Measurements from ENCODE around the gene SELENOH. TPM values are rescaled to one million over a fixed set of nuclear protein-coding genes. Genes with fewer than 3 reads are reported as not detected.

Gene SELENOH
- polyA plus RNA-seq, 1 experiment: 104 TPM

- Histone ChIP-seq H3K27me3 (ENCODE audit: control insufficient read depth, insufficient read depth, low read length) (no peaks in the 10 kb centered on the region), H3K27ac (ENCODE audit: low read depth, low read length) (no peak overlapping the region), H3K4me3 (ENCODE audit: low read depth, low read length) (no peak overlapping the region), H3K9me3 (ENCODE audit: control insufficient read depth, insufficient read depth, low read length) (no peaks in the 10 kb centered on the region; the same call in 1 of the 2 replicates)
- TF ChIP-seq CTCF (IDR thresholded peaks at IDR 0.05; ENCODE audit: low read depth, low read length): no peak
- DNase-seq (ENCODE audit: low read depth, low spot score): no peak
- CTCF ChIA-PET: interaction anchor here (0.8 to 9.7 kb wide), 5 partner anchors 9 to 736 kb away, joined by 3 to 70 read pairs (median 4); no protein-coding TSS in a partner anchor
- POLR2A ChIA-PET: interaction anchor here (0.6 kb wide), 1 partner anchor 13 kb away, joined by 6 read pairs; no protein-coding TSS in a partner anchor
Measured at GRCh38 chr11:57787920-57788702, 46.8 kb downstream of the SELENOH start.

DNA sequence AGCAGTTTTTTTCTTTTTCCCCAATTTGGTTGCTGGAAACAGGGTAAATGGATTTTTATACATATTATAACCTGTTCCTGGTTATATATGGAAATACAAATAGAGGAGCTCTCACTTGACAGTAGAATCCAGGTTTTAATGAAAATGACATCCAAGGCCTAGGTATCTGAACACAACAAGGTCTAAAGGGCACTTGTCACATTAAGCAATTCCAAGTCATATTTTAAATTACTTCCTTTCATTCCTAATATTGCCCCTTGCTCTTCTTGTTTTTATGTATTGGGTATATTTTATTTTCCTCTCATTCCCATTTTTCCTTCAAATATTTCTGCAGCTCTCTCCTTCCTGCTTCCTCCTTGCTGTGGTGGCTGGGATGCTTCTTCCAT lies 47.4 kb downstream of the SELENOH start:
- no peak for DNase-seq (ENCODE audit: low read depth, low spot score)
- CTCF ChIA-PET: interaction anchor here (1.2 to 9.7 kb wide), 5 partner anchors 9 to 736 kb away, joined by 3 to 70 read pairs (median 4); no protein-coding TSS in a partner anchor
- Histone ChIP-seq H3K27me3 (ENCODE audit: control insufficient read depth, insufficient read depth, low read length) (no peaks in the 10 kb centered on the region), H3K9me3 (ENCODE audit: control insufficient read depth, insufficient read depth, low read length) (no peaks in the 10 kb centered on the region; the same call in 1 of the 2 replicates), H3K4me3 (ENCODE audit: low read depth, low read length) (no peak overlapping the region), H3K27ac (ENCODE audit: low read depth, low read length) (no peak overlapping the region)
- POLR2A ChIA-PET: no interaction called here
- no peak for TF ChIP-seq CTCF (IDR thresholded peaks at IDR 0.05; ENCODE audit: low read depth, low read length)

- no peak overlapping the region for H3K4me3 ChIP-seq (ENCODE audit: low read depth, low read length)
- no peak for DNase-seq (ENCODE audit: low read depth, low spot score)
- no peaks in the 10 kb centered on the region; the same call in 1 of the 2 replicates for H3K9me3 ChIP-seq (ENCODE audit: control insufficient read depth, insufficient read depth, low read length)
- no peaks in the 10 kb centered on the region for H3K27me3 ChIP-seq (ENCODE audit: control insufficient read depth, insufficient read depth, low read length)
- CTCF ChIA-PET: interaction anchor here (0.9 to 9.7 kb wide), 3 partner anchors 9 to 27 kb away, joined by 3 to 70 read pairs (median 3); no protein-coding TSS in a partner anchor
- no peak overlapping the region for H3K27ac ChIP-seq (ENCODE audit: low read depth, low read length)
- TF ChIP-seq CTCF (IDR thresholded peaks at IDR 0.05; ENCODE audit: low read depth, low read length): no peak
- POLR2A ChIA-PET: no interaction called here
Measured at GRCh38 chr11:57791321-57792059, 50.2 kb downstream of the SELENOH start.

DNA sequence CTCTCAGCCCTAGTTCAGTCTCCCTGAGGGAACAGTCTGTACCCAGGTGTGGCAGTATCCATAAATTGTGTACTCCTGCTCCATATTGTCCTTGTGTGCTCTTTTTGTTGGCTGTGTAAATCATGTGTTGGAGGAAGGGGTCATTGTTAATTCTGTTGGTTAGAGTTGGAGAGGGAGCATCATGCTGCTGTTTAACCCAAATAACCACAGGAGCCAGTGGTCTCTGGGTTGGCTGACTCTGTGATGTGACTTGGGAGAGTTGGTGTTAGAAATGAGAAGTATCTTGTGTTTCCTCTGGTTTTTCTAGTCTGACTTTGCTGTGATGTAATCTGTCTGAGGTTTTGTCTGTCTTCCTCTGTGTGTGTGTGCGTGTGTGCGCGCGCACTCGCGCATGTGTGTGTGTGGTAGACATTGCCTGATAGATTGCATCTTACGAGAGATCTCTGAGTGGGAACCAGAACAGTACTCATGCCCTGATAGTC lies 50.8 kb downstream of the SELENOH start:
- Histone ChIP-seq H3K9me3 (ENCODE audit: control insufficient read depth, insufficient read depth, low read length) (no peaks in the 10 kb centered on the region; the same call in 1 of the 2 replicates), H3K27me3 (ENCODE audit: control insufficient read depth, insufficient read depth, low read length) (no peaks in the 10 kb centered on the region), H3K4me3 (ENCODE audit: low read depth, low read length) (no peak overlapping the region), H3K27ac (ENCODE audit: low read depth, low read length) (no peak overlapping the region)
- no peak for TF ChIP-seq CTCF (IDR thresholded peaks at IDR 0.05; ENCODE audit: low read depth, low read length)
- ChIA-PET POLR2A (no interaction called here), CTCF (interaction anchor here (1.1 to 9.7 kb wide), 2 partner anchors 8 to 13 kb away, joined by 3 to 70 read pairs; no protein-coding TSS in a partner anchor)
- DNase-seq (ENCODE audit: low read depth, low spot score): no peak
